ENCODE data around the gene ZNF440. TPM values are rescaled to one million over a fixed set of nuclear protein-coding genes. Genes with fewer than 3 reads are reported as not detected.
"Not testable (repeated sequence)": the region's sequence is repeated elsewhere in the genome, so short reads cannot be mapped to it uniquely, and the experiment has no call there.

ZNF440 gene
- polyA plus RNA-seq, 1 experiment: 6.3 TPM

- not testable (repeated sequence) for H3K27me3 ChIP-seq (ENCODE audit: control insufficient read depth, insufficient read depth, low read length); DNase-seq (ENCODE audit: low read depth, low spot score); H3K4me3 ChIP-seq (ENCODE audit: low read depth, low read length); H3K27ac ChIP-seq (ENCODE audit: low read depth, low read length)
- ChIA-PET POLR2A (interaction anchor here (0.6 kb wide), 1 partner anchor 54 kb away, joined by 3 read pairs; no protein-coding TSS in a partner anchor), CTCF (interaction anchor here (0.6 to 2.6 kb wide), 6 partner anchors 29 to 383 kb away, joined by 3 to 15 read pairs (median 4); partner anchors contain the start of gene ZNF491)
- H3K9me3 ChIP-seq (ENCODE audit: control insufficient read depth, insufficient read depth, low read length): peaks cover 13% of the 10 kb centered on the region
- peak; percentile 20; the same call in 1 of the 2 replicates for TF ChIP-seq CTCF (IDR thresholded peaks at IDR 0.05; ENCODE audit: low read depth, low read length)
Measured at GRCh38 chr19:11879687-11880266, 65.7 kb downstream of the ZNF440 start.

GRCh38 chr19:11880598-11880997, 66.5 kb downstream of the ZNF440 start:
- Histone ChIP-seq H3K4me3 (ENCODE audit: low read depth, low read length) (no peak overlapping the region), H3K27me3 (ENCODE audit: control insufficient read depth, insufficient read depth, low read length) (peaks cover 4% of the 10 kb centered on the region), H3K9me3 (ENCODE audit: control insufficient read depth, insufficient read depth, low read length) (peaks cover 13% of the 10 kb centered on the region), H3K27ac (ENCODE audit: low read depth, low read length) (no peak overlapping the region)
- no peak for TF ChIP-seq CTCF (IDR thresholded peaks at IDR 0.05; ENCODE audit: low read depth, low read length)
- ChIA-PET POLR2A (no interaction called here), CTCF (interaction anchor here (0.6 to 2.6 kb wide), 9 partner anchors 29 to 786 kb away, joined by 3 to 15 read pairs (median 3); partner anchors contain the start of genes MAN2B1, WDR83 and ZNF491)
- DNase-seq (ENCODE audit: low read depth, low spot score): no peak

GRCh38 chr19:11881151-11881800, 67.2 kb downstream of the ZNF440 start:
- POLR2A ChIA-PET: no interaction called here
- H3K4me3 ChIP-seq (ENCODE audit: low read depth, low read length): no peak overlapping the region

GRCh38 chr19:11882606-11883005, 68.5 kb downstream of the ZNF440 start:
- peaks cover 4% of the 10 kb centered on the region for H3K27me3 ChIP-seq (ENCODE audit: control insufficient read depth, insufficient read depth, low read length)
- H3K9me3 ChIP-seq (ENCODE audit: control insufficient read depth, insufficient read depth, low read length): peaks cover 13% of the 10 kb centered on the region
- no peak for DNase-seq (ENCODE audit: low read depth, low spot score)
- CTCF ChIA-PET: interaction anchor here (0.7 to 3.3 kb wide), 6 partner anchors 41 to 682 kb away, joined by 3 to 24 read pairs (median 4); partner anchors contain the start of genes ZNF442 and ZNF700
- POLR2A ChIA-PET: no interaction called here
- H3K27ac ChIP-seq (ENCODE audit: low read depth, low read length): no peak overlapping the region
- no peak overlapping the region for H3K4me3 ChIP-seq (ENCODE audit: low read depth, low read length)
- no peak for TF ChIP-seq CTCF (IDR thresholded peaks at IDR 0.05; ENCODE audit: low read depth, low read length)

More at GRCh38 chr19:11881151-11881800, 67.2 kb downstream of the ZNF440 start:
- DNase-seq (ENCODE audit: low read depth, low spot score): no peak
- Histone ChIP-seq H3K27me3 (ENCODE audit: control insufficient read depth, insufficient read depth, low read length) (peaks cover 4% of the 10 kb centered on the region), H3K9me3 (ENCODE audit: control insufficient read depth, insufficient read depth, low read length) (peaks cover 13% of the 10 kb centered on the region), H3K27ac (ENCODE audit: low read depth, low read length) (no peak overlapping the region)
- CTCF ChIA-PET: interaction anchor here (0.6 to 2.8 kb wide), 6 partner anchors 84 to 785 kb away, joined by 3 to 24 read pairs (median 5); partner anchors contain the start of genes MAN2B1, WDR83 and ZNF491
- peak; percentile 83 for TF ChIP-seq CTCF (IDR thresholded peaks at IDR 0.05; ENCODE audit: low read depth, low read length)

Other genes starting within 250 kb of the ZNF440 start
- 3.0 and 4.0 TPM in 2 replicates for gene ACP5, start 236.6 kb upstream of the ZNF440 start, polyA plus RNA-seq (2011; rRNA removed)
- gene ZNF627, start 216.8 kb upstream of the ZNF440 start, polyA plus RNA-seq (2011; rRNA removed): 15.6 and 20.2 TPM in 2 replicates
- gene ZNF823, start 75.3 kb upstream of the ZNF440 start, polyA plus RNA-seq (2011; rRNA removed): 2.6 and 3.8 TPM in 2 replicates
- gene ZNF441, start 47.3 kb upstream of the ZNF440 start, polyA plus RNA-seq (2011; rRNA removed): 4.6 and 6.3 TPM in 2 replicates
- gene ZNF491, start 15.8 kb upstream of the ZNF440 start, polyA plus RNA-seq (2011; rRNA removed): 2.1 and 2.2 TPM in 2 replicates
- gene ZNF439, start 34.5 kb downstream of the ZNF440 start, polyA plus RNA-seq (2011; rRNA removed): 5.3 and 7.0 TPM in 2 replicates
- gene ZNF69, start 73.5 kb downstream of the ZNF440 start, polyA plus RNA-seq (2011; rRNA removed): 4.5 and 5.5 TPM in 2 replicates
- gene ZNF700, start 110.8 kb downstream of the ZNF440 start, polyA plus RNA-seq (2011; rRNA removed): 6.6 and 8.4 TPM in 2 replicates
- gene ZNF763, start 150.8 kb downstream of the ZNF440 start, polyA plus RNA-seq (2011; rRNA removed): 2.1 and 3.0 TPM in 2 replicates
- gene ZNF433, start 221.4 kb downstream of the ZNF440 start, polyA plus RNA-seq (2011; rRNA removed): 4.3 and 5.6 TPM in 2 replicates
- gene ZNF878, start 238.7 kb downstream of the ZNF440 start, polyA plus RNA-seq (2011; rRNA removed): 0.12 and 0.15 TPM in 2 replicates